Measurements from ENCODE around the gene CFAP251.

Gene CFAP251

GRCh38 chr12:121992059-121992879 lies 73.9 kb downstream of the CFAP251 start:
- DNase-seq (ENCODE audit: insufficient read length, low spot score): peak; percentile 90

GRCh38 chr12:121996050-121996944 lies 77.9 kb downstream of the CFAP251 start:
- FAIRE-seq (no peak), DNase-seq (ENCODE audit: insufficient read length, low spot score) (no peak)

More at GRCh38 chr12:121992059-121992879, 73.9 kb downstream of the CFAP251 start:
- peak; percentile 82 for FAIRE-seq

GRCh38 chr12:121996945-121997612 lies 78.7 kb downstream of the CFAP251 start:
- DNase-seq (ENCODE audit: insufficient read length, low spot score) (no peak), FAIRE-seq (no peak)

GRCh38 chr12:122001466-122002209 lies 83.2 kb downstream of the CFAP251 start:
- DNase-seq (ENCODE audit: insufficient read length, low spot score) (no peak), FAIRE-seq (no peak)

- no peak for FAIRE-seq
- no peak for DNase-seq (ENCODE audit: insufficient read length, low spot score)
These were observed 85.5 kb downstream of the CFAP251 start for GRCh38 chr12:122003651-122004611.

- DNase-seq (ENCODE audit: insufficient read length, low spot score): no peak
- no peak for FAIRE-seq
These were observed 86.3 kb downstream of the CFAP251 start for GRCh38 chr12:122004633-122005071.

GRCh38 chr12:122005252-122005776 lies 86.9 kb downstream of the CFAP251 start:
- FAIRE-seq: no peak
- DNase-seq (ENCODE audit: insufficient read length, low spot score): no peak

- no peak for DNase-seq (ENCODE audit: insufficient read length, low spot score)
- FAIRE-seq: no peak
These were observed 88.0 kb downstream of the CFAP251 start for GRCh38 chr12:122006186-122006926.

GRCh38 chr12:122009741-122010140 lies 91.3 kb downstream of the CFAP251 start:
- FAIRE-seq (no peak), DNase-seq (ENCODE audit: insufficient read length, low spot score) (no peak)

- FAIRE-seq (no peak), DNase-seq (ENCODE audit: insufficient read length, low spot score) (no peak)
These were observed 93.8 kb downstream of the CFAP251 start for GRCh38 chr12:122012184-122012583.

- FAIRE-seq (no peak), DNase-seq (ENCODE audit: insufficient read length, low spot score) (no peak)
These were observed 94.7 kb downstream of the CFAP251 start for GRCh38 chr12:122013136-122013535.

GRCh38 chr12:122013791-122014590 lies 95.6 kb downstream of the CFAP251 start:
- DNase-seq (ENCODE audit: insufficient read length, low spot score) (no peak), FAIRE-seq (no peak)

- DNase-seq (ENCODE audit: insufficient read length, low spot score): no peak
- no peak for FAIRE-seq
These were observed 96.4 kb downstream of the CFAP251 start for GRCh38 chr12:122014781-122015180.

- FAIRE-seq (no peak), DNase-seq (ENCODE audit: insufficient read length, low spot score) (no peak)
These were observed 100.1 kb downstream of the CFAP251 start for GRCh38 chr12:122018457-122018856.

GRCh38 chr12:122018937-122019336 lies 100.5 kb downstream of the CFAP251 start:
- no peak for FAIRE-seq
- no peak for DNase-seq (ENCODE audit: insufficient read length, low spot score)

GRCh38 chr12:122020795-122021192 lies 102.4 kb downstream of the CFAP251 start:
- FAIRE-seq: no peak

GRCh38 chr12:122021193-122021821 lies 102.9 kb downstream of the CFAP251 start:
- FAIRE-seq: no peak
- no peak for DNase-seq (ENCODE audit: insufficient read length, low spot score)

More at GRCh38 chr12:122020795-122021192, 102.4 kb downstream of the CFAP251 start:
- DNase-seq (ENCODE audit: insufficient read length, low spot score): no peak
